H1 (cell line): ENCODE results near the gene SMIM35. TPM values are rescaled to one million over a fixed set of nuclear protein-coding genes. Genes with fewer than 3 reads are reported as not detected.

Experiments
- CTCF ChIA-PET: fragments of 300-600 bp; sonication (Branson Sonifier 250); formaldehyde crosslinking; loops from one replicate; lab custom pipeline; 2021; ENCODE audit not compliant: partially characterized antibody; lab: Charles Lee
- POLR2A ChIA-PET: fragments of 300-600 bp; sonication (Branson Sonifier 250); formaldehyde crosslinking; loops from one replicate; lab custom pipeline; 2021; ENCODE audit warnings: inconsistent platforms; ENCODE audit not compliant: partially characterized antibody; lab: Charles Lee
- DNase-seq, 2 experiments: peaks; one replicate each; pipeline versions ENCODE4 v3.0.0 to v3.0.0-alpha.2; 2010 to 2022; ENCODE audit warnings: low spot score in 2 of 2, low read depth in 1 of 2, mixed read lengths in 1 of 2
- FAIRE-seq: peaks from 2 replicates; lab custom pipeline; 2011; peaks lifted over from hg19 to GRCh38; lab: Jason Lieb, UNC
- H2AFZ ChIP-seq: 2 replicates; pipeline ENCODE4 v1.8.1; 2012; ENCODE audit warnings: low read length, inconsistent platforms
- H2AK5ac ChIP-seq: 2 replicates; pipeline ENCODE4 v1.6.1; 2013; ENCODE audit warnings: low read depth, low read length
- H2BK120ac ChIP-seq: replicated peaks from 2 replicates; pipeline ENCODE3; 2013; ENCODE audit warnings: low read depth, low read length, inconsistent platforms
- H2BK12ac ChIP-seq: 2 replicates; pipeline ENCODE4 v1.6.1; 2013; ENCODE audit warnings: low read depth, low read length
- H2BK15ac ChIP-seq: 2 replicates; pipeline ENCODE4 v1.6.1; 2013; ENCODE audit warnings: low read length
- H2BK20ac ChIP-seq: 2 replicates; pipeline ENCODE4 v1.6.1; 2013; ENCODE audit warnings: low read length
- H2BK5ac ChIP-seq: 2 replicates; pipeline ENCODE4 v1.6.1; 2013; ENCODE audit warnings: low read depth, low read length
- H3K14ac ChIP-seq: 2 replicates; pipeline ENCODE4 v1.6.1; 2013; ENCODE audit warnings: inconsistent platforms; ENCODE audit not compliant: insufficient read length
- H3K18ac ChIP-seq: 2 replicates; pipeline ENCODE4 v1.6.1; 2013; ENCODE audit warnings: low read length; ENCODE audit errors: extremely low read depth
- H3K23ac ChIP-seq: 2 replicates; pipeline ENCODE4 v1.6.1; 2013; ENCODE audit warnings: inconsistent platforms; ENCODE audit not compliant: insufficient read length
- H3K23me2 ChIP-seq: 2 replicates; pipeline ENCODE4 v1.6.1; 2013; ENCODE audit warnings: low read depth, low read length
- H3K27ac ChIP-seq: 2 replicates; pipeline ENCODE4 v1.6.1; 2011; ENCODE audit warnings: low read depth, low read length, inconsistent platforms
- H3K27me3 ChIP-seq, 4 experiments: replicated peaks in 1 of 4; 1 replicate in 1 of 4; 2 replicates in 3 of 4; pipeline versions ENCODE4 v1.6.1 to v1.8.1; 2011 to 2013; ENCODE audit warnings: low read length in 3 of 4, mild to moderate bottlenecking in 3 of 4, inconsistent platforms in 2 of 4, mixed read lengths in 2 of 4, moderate library complexity in 1 of 4; ENCODE audit not compliant: control insufficient read depth in 3 of 4, insufficient read depth in 3 of 4; ENCODE audit errors: extremely low read depth in 1 of 4
- H3K36me3 ChIP-seq, 4 experiments: 2 replicates each; pipeline versions ENCODE4 v1.6.1 to v1.8.1; 2011 to 2013; ENCODE audit warnings: mild to moderate bottlenecking in 4 of 4, low read length in 3 of 4, moderate library complexity in 2 of 4, control low read depth in 1 of 4, inconsistent platforms in 1 of 4; ENCODE audit not compliant: insufficient read depth in 4 of 4, control insufficient read depth in 2 of 4
- H3K4ac ChIP-seq: replicated peaks from 2 replicates; pipeline ENCODE3; 2013; ENCODE audit warnings: low read length, low read depth, mixed read lengths, inconsistent platforms; ENCODE audit not compliant: insufficient read length
- H3K4me1 ChIP-seq, 4 experiments: replicated peaks in 1 of 4; 1 replicate in 1 of 4; 2 replicates in 3 of 4; pipeline versions ENCODE4 v1.6.1 to v1.8.1; 2011 to 2013; ENCODE audit warnings: low read length in 3 of 4, inconsistent platforms in 2 of 4, mixed read lengths in 1 of 4; ENCODE audit not compliant: insufficient read depth in 4 of 4, control insufficient read depth in 3 of 4
- H3K4me2 ChIP-seq, 2 experiments: 2 replicates each; pipeline versions ENCODE4 v1.6.1 to v1.8.1; 2011 to 2013; ENCODE audit warnings: low read depth in 2 of 2, low read length in 2 of 2, control low read depth in 1 of 2, inconsistent platforms in 1 of 2, mild to moderate bottlenecking in 1 of 2; ENCODE audit not compliant: insufficient read depth in 1 of 2
- H3K4me3 ChIP-seq, 4 experiments: fragments of 200-600, 300-600 bp in 1 of 4; sonication (generic), shearing (Covaris generic), sonication (Bioruptor Twin) in 1 of 4; 2 replicates each; pipeline versions ENCODE4 v1.5.1 to v1.8.1; 2011 to 2016; ENCODE audit warnings: low read length in 4 of 4, low read depth in 3 of 4, control low read depth in 2 of 4, inconsistent platforms in 2 of 4, mild to moderate bottlenecking in 2 of 4, mixed read lengths in 1 of 4, moderate library complexity in 1 of 4; ENCODE audit not compliant: insufficient read depth in 2 of 4; ENCODE audit errors: extremely low read depth in 1 of 4
- H3K56ac ChIP-seq: replicated peaks from 2 replicates; pipeline ENCODE3; 2013; ENCODE audit warnings: low read depth, mild to moderate bottlenecking, mixed read lengths, low read length, inconsistent platforms; ENCODE audit not compliant: insufficient read length
- H3K79me1 ChIP-seq: 2 replicates; pipeline ENCODE4 v1.6.1; 2013; ENCODE audit warnings: low read depth, low read length, control low read depth
- H3K79me2 ChIP-seq, 2 experiments: 2 replicates each; pipeline versions ENCODE4 v1.6.1 to v1.8.1; 2012 to 2013; ENCODE audit warnings: low read length in 2 of 2, mild to moderate bottlenecking in 2 of 2, inconsistent platforms in 1 of 2; ENCODE audit not compliant: insufficient read depth in 2 of 2, control insufficient read depth in 1 of 2
- H3K9ac ChIP-seq, 4 experiments: replicated peaks in 1 of 4; 1 replicate in 1 of 4; 2 replicates in 3 of 4; pipeline versions ENCODE4 v1.6.1 to v1.8.1; 2011 to 2013; ENCODE audit warnings: low read depth in 3 of 4, low read length in 3 of 4, control low read depth in 2 of 4, mild to moderate bottlenecking in 2 of 4, moderate library complexity in 2 of 4, inconsistent platforms in 1 of 4; ENCODE audit errors: extremely low read depth in 1 of 4
- H3K9me3 ChIP-seq, 2 experiments: 2 replicates each; pipeline versions ENCODE4 v1.6.1 to v1.8.1; 2012 to 2013; ENCODE audit warnings: mild to moderate bottlenecking in 2 of 2, moderate library complexity in 2 of 2, control low read depth in 1 of 2, inconsistent platforms in 1 of 2, low read depth in 1 of 2, low read length in 1 of 2, mixed read lengths in 1 of 2; ENCODE audit not compliant: insufficient read depth in 2 of 2
- H4K20me1 ChIP-seq, 2 experiments: replicated peaks in 1 of 2; 2 replicates each; pipeline versions ENCODE3 to v1.8.1; 2011 to 2013; ENCODE audit warnings: inconsistent platforms in 2 of 2, low read length in 2 of 2, mild to moderate bottlenecking in 1 of 2; ENCODE audit not compliant: insufficient read depth in 2 of 2, control insufficient read depth in 1 of 2
- H4K5ac ChIP-seq: 2 replicates; pipeline ENCODE4 v1.6.1; 2013; ENCODE audit warnings: low read length, low read depth, mixed read lengths, inconsistent platforms; ENCODE audit not compliant: insufficient read length
- H4K8ac ChIP-seq: 2 replicates; pipeline ENCODE4 v1.8.0; 2013; ENCODE audit warnings: mild to moderate bottlenecking, moderate library complexity, low read length, inconsistent platforms; ENCODE audit not compliant: insufficient read depth; ENCODE audit errors: extremely low read depth
- H4K91ac ChIP-seq: replicated peaks from 2 replicates; pipeline ENCODE3; 2013; ENCODE audit warnings: low read length, mixed read lengths, inconsistent platforms; ENCODE audit not compliant: insufficient read length
- BRCA1 ChIP-seq: IDR thresholded peaks from 2 replicates; pipeline ENCODE4 v1.6.1; 2012; ENCODE audit warnings: low read depth, low read length, improper control_type of control experiment
- CBX8 ChIP-seq: fragments of 300-800, 300-1000 bp; sonication (generic); IDR thresholded peaks from 2 replicates; pipeline ENCODE4 v1.7.1; 2016; ENCODE audit warnings: low read depth, low read length, borderline replicate concordance
- EP300 ChIP-seq, 2 experiments: IDR thresholded peaks; 1 replicate in 1 of 2; 2 replicates in 1 of 2; pipeline ENCODE4 v1.6.1; 2011 to 2012; ENCODE audit warnings: low read depth in 2 of 2, low read length in 2 of 2, mild to moderate bottlenecking in 2 of 2, borderline replicate concordance in 1 of 2, inconsistent platforms in 1 of 2, moderate library complexity in 1 of 2
- JUND ChIP-seq: IDR thresholded peaks from 2 replicates; pipeline ENCODE4 v1.6.1; 2011; ENCODE audit warnings: mild to moderate bottlenecking, improper control_type of control experiment, low read length
- NANOG ChIP-seq: IDR thresholded peaks from 2 replicates; pipeline ENCODE4 v1.6.1; 2011; ENCODE audit warnings: low read length, low read depth, mild to moderate bottlenecking, inconsistent platforms; ENCODE audit not compliant: insufficient read depth, poor library complexity, severe bottlenecking
- POU5F1 ChIP-seq: IDR thresholded peaks from 2 replicates; pipeline ENCODE4 v1.6.1; 2011; ENCODE audit warnings: low read depth, mild to moderate bottlenecking, low read length, moderate library complexity
- RAD21 ChIP-seq, 2 experiments: IDR thresholded peaks in 1 of 2; conservative IDR thresholded peaks in 1 of 2; 2 replicates each; pipeline ENCODE4 v1.6.1; 2011; ENCODE audit warnings: low read depth in 2 of 2, low read length in 2 of 2, improper control_type of control experiment in 1 of 2, inconsistent platforms in 1 of 2, mild to moderate bottlenecking in 1 of 2, moderate library complexity in 1 of 2
- RFX5 ChIP-seq: IDR thresholded peaks from 2 replicates; pipeline ENCODE4 v1.6.1; 2011; ENCODE audit warnings: low read depth, low read length, improper control_type of control experiment, borderline replicate concordance
- SAP30 ChIP-seq: fragments of 300-600 bp; sonication (generic); IDR thresholded peaks from 2 replicates; pipeline ENCODE4 v1.7.1; 2012; ENCODE audit warnings: low read length, moderate library complexity, mild to moderate bottlenecking, inconsistent platforms; ENCODE audit not compliant: insufficient read depth, insufficient replicate concordance
- SIX5 ChIP-seq: IDR thresholded peaks from 2 replicates; pipeline ENCODE4 v1.6.1; 2011; ENCODE audit warnings: mild to moderate bottlenecking, low read depth, low read length
- SP4 ChIP-seq: IDR thresholded peaks from 2 replicates; pipeline ENCODE4 v1.6.1; 2012; ENCODE audit warnings: low read length, inconsistent platforms
- SRF ChIP-seq: IDR thresholded peaks from 2 replicates; pipeline ENCODE4 v1.6.1; 2011; ENCODE audit warnings: mild to moderate bottlenecking, low read depth, low read length, moderate library complexity
- SUZ12 ChIP-seq: fragments of 200-600 bp; sonication (generic); IDR thresholded peaks from 2 replicates; pipeline ENCODE4 v1.6.1; 2012; ENCODE audit warnings: mild to moderate bottlenecking, inconsistent platforms, low read length, moderate library complexity, mixed read lengths
- WGBS, 2 experiments: shearing (Covaris generic) in 1 of 2; methylation state at CpG; one replicate each; pipeline versions ENCODE4 v1.1.6 to v1.1.7; 2013 to 2015; ENCODE audit warnings: low lambda C conversion rate in 2 of 2, mixed read lengths in 2 of 2, inconsistent platforms in 1 of 2, low coverage in 1 of 2, missing lambda C conversion rate in 1 of 2; ENCODE audit not compliant: insufficient replicate concordance in 2 of 2, insufficient coverage in 1 of 2, insufficient read length in 1 of 2; ENCODE audit errors: extremely low coverage in 1 of 2, missing lambda C conversion rate in 1 of 2; 5-methylcytosine and 5-hydroxymethylcytosine counted together
- polyA plus RNA-seq, 7 experiments: library from polyadenylated mRNA; depleted of rRNA in 3 of 7; stranded (reverse) in 5 of 7; unstranded in 2 of 7; fragments of >200 nt in 5 of 7; fragments of 200-250 nt in 2 of 7; gene quantifications; 1 replicate in 5 of 7; 2 replicates in 1 of 7; 4 replicates in 1 of 7; pipeline versions ENCODE4 v1.2.1 to v1.2.3, GENCODE V29; 2011 to 2013; ENCODE audit warnings: missing spikeins in 2 of 7, mixed read lengths in 2 of 7
- total RNA-seq: library from RNA; stranded (reverse); fragmentation: NEBNext Ultra II Directional; extraction: Animal tissue kit (Norgen Biotek cat#: 25700); gene quantifications from 2 replicates; pipeline ENCODE4 v1.2.1, GENCODE V29; 2021

Gene SMIM35
- total and polyA plus RNA-seq, 2 of the 8 experiments (the other 6 are each of a cell fraction or from before 2014, with no cell fraction given) = not detected

DNA sequence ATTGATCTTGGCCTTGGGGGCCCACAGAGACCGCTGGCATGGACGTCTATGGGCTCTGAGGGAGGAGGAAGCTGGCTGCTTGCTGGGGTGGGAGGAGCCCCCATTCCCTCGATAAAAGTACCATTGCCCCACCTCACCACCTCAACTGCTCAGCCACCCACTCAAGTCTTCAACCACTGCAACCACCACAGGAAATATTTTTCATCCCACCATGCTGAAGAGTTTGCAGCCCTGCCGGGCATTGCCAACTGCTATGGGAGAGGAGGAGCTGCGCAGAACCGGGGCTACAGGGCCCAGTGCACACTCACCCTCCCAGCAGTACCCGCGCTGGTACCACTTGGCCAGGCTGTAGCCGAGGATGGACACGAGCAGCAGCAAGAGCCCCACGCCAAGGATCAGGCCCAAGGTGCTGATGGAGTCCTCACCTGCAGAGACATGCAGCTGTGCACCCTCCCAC is 71.3 kb downstream of the SMIM35 start:
- POLR2A ChIA-PET = no interaction called here
- no peak overlapping the region for H2BK120ac ChIP-seq
- 89% methylated on average over 11 of the region's 11 CpGs; no CpG with 5 or more reads in 1 of the 2 experiments for WGBS, 2 experiments
- no peak overlapping the region for H2BK15ac ChIP-seq
- no peak overlapping the region for H3K4ac ChIP-seq
- no peaks in the 10 kb centered on the region; the same call in 1 of the 2 replicates for H3K23me2 ChIP-seq
- H2BK20ac ChIP-seq = no peak overlapping the region
- no peak overlapping the region for H3K23ac ChIP-seq
- H3K9me3 ChIP-seq = no peaks in the 10 kb centered on the region; a peak in 2 of 4 replicates
- TF ChIP-seq JUND (no peak), RAD21 (IDR thresholded peaks at IDR 0.05 in 1 of 2, conservative IDR thresholded peaks at IDR 0.05 in 1 of 2; ENCODE audit: low read depth in 2 of 2, low read length in 2 of 2) (no peak), SP4 (no peak), POU5F1 (no peak), SIX5 (no peak), BRCA1 (no peak), EP300 (IDR thresholded peaks at IDR 0.05; ENCODE audit: borderline replicate concordance in 1 of 2, low read depth in 2 of 2, low read length in 2 of 2) (no peak), NANOG (no peak), SAP30 (no peak), RFX5 (no peak), SUZ12 (no peak), SRF (no peak), CBX8 (no peak)
- H3K79me2 ChIP-seq = no peaks in the 10 kb centered on the region
- no peak overlapping the region for H3K18ac ChIP-seq
- H2BK5ac ChIP-seq = no peak overlapping the region
- DNase-seq = no peak
- H2AFZ ChIP-seq = no peak overlapping the region
- no peak overlapping the region for H3K4me2 ChIP-seq
- no peaks in the 10 kb centered on the region for H3K79me1 ChIP-seq
- peaks cover 0 to 2% (median 0%) of the 10 kb centered on the region in 4 experiments; a peak in 1 of 7 replicates for H3K27me3 ChIP-seq
- no peak overlapping the region for H3K27ac ChIP-seq
- CTCF ChIA-PET = interaction anchor here (0.5 to 1.2 kb wide), 2 partner anchors 69 to 267 kb away, joined by 3 to 4 read pairs; no protein-coding TSS in a partner anchor
- no peak overlapping the region for H4K8ac ChIP-seq
- H3K14ac ChIP-seq = no peak overlapping the region
- no peak overlapping the region for H4K5ac ChIP-seq
- no peaks in the 10 kb centered on the region for H3K36me3 ChIP-seq
- no peaks in the 10 kb centered on the region for H3K4me1 ChIP-seq
- H3K56ac ChIP-seq = no peak overlapping the region
- no peak overlapping the region for H2AK5ac ChIP-seq
- no peak for FAIRE-seq
- no peak overlapping the region for H3K4me3 ChIP-seq
- no peak overlapping the region for H2BK12ac ChIP-seq
- H4K20me1 ChIP-seq = no peaks in the 10 kb centered on the region
- H4K91ac ChIP-seq = no peak overlapping the region
- H3K9ac ChIP-seq = no peak overlapping the region
